Body of pancreas (tissue), 4 donors: ENCODE measurements around the gene NXPH1.

ENCODE experiments used
- CTCF ChIP-seq, 7 experiments: fragments of 450-650 bp in 4 of 7; fragments of 200-600 bp in 3 of 7; sonication (generic) in 3 of 7; IDR thresholded peaks; one replicate each; pipeline ENCODE4 v1.5.1; 2016 to 2019; ENCODE audit warnings: antibody characterized with exemption in 7 of 7
- POLR2A ChIP-seq, 3 donors: fragments of 450-650 bp; IDR thresholded peaks; one replicate each; pipeline ENCODE4 v1.6.1; 2016; ENCODE audit warnings: antibody characterized with exemption in 3 of 3, mild to moderate bottlenecking in 2 of 3

DNA sequence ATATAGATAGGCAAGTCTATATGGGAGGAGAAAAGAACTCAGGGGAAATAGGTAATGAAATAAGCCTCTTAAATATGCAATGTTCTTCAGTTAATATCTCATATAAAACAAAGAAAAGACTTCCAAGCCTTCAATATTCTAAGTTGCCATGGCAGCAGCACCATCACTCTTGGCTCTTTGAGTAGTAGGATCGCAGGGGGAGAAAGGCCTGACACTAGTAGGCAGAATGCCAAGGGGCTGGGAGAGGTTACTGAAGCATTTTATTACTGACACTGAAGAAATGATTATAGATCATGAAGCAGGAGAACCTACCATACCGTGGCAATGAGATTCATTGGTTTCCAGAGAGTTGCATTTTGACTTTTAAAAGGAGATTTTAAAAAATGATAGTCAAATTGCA is 193.9 kb downstream of the NXPH1 start:
- TF ChIP-seq CTCF (IDR thresholded peaks at IDR 0.05) (no peak), POLR2A (IDR thresholded peaks at IDR 0.05) (no peak)
